Subcutaneous adipose tissue (tissue), 4 donors: Measurements from ENCODE around the gene BSCL2. TPM values are rescaled to one million over a fixed set of nuclear protein-coding genes. Genes with fewer than 3 reads are reported as not detected.

Experiments
- CTCF ChIP-seq: fragments of 450-650 bp; IDR thresholded peaks from one replicate; pipeline ENCODE4 v1.5.1; 2016; ENCODE audit warnings: low read depth, mild to moderate bottlenecking, control low read depth, antibody characterized with exemption, moderate library complexity
- total RNA-seq, 4 donors: library from RNA; depleted of rRNA; stranded (reverse); fragments of >200 nt; gene quantifications; one replicate each; pipeline ENCODE4 v1.1.0, GENCODE V29; 2016

BSCL2 gene
- total RNA-seq, 4 donors from 2014 or later = 44.5 to 106 (median 48.4) TPM

GRCh38 chr11:62665599-62666258 lies 41.5 kb downstream of the BSCL2 start:
- TF ChIP-seq CTCF = no peak

- no peak for TF ChIP-seq CTCF
These were observed 42.1 kb downstream of the BSCL2 start, which contains the start of the genes C11orf98 and CSKMT for GRCh38 chr11:62665075-62665598. C11orf98 (minus strand) TSS chr11:62665210; CDS start chr11:62665169, 41 bp downstream. CSKMT (plus strand) TSS chr11:62665312; CDS start chr11:62665880, 568 bp downstream.

- TF ChIP-seq CTCF = no peak
These were observed 42.7 kb downstream of the BSCL2 start for GRCh38 chr11:62664405-62665074.

- TF ChIP-seq CTCF = no peak
These were observed 50.3 kb downstream of the BSCL2 start for GRCh38 chr11:62656796-62657429.

GRCh38 chr11:62654297-62654696 lies 52.9 kb downstream of the BSCL2 start:
- no peak for TF ChIP-seq CTCF

- TF ChIP-seq CTCF = no peak
These were observed 54.8 kb downstream of the BSCL2 start for GRCh38 chr11:62652161-62653006.
